Fibroblast of lung (primary cell): ENCODE data around the gene FOXL3. TPM values are rescaled to one million over a fixed set of nuclear protein-coding genes. Genes with fewer than 3 reads are reported as not detected.

Experiments
- DNase-seq, 2 donors: peaks; one replicate each; pipeline versions ENCODE4 v3.0.0 to v3.0.0-alpha.2; 2010; ENCODE audit warnings: low read depth in 2 of 2
- H2AFZ ChIP-seq: 2 replicates; pipeline ENCODE4 v1.5.1; 2012; ENCODE audit warnings: low read length, control low read depth, inconsistent platforms
- H3K27ac ChIP-seq: 2 replicates; pipeline ENCODE4 v1.5.1; 2011; ENCODE audit warnings: low read length, control low read depth; ENCODE audit not compliant: insufficient read depth
- H3K27me3 ChIP-seq: 2 replicates; pipeline ENCODE4 v1.5.1; 2011; ENCODE audit warnings: mild to moderate bottlenecking, low read length; ENCODE audit not compliant: control insufficient read depth, insufficient read depth
- H3K36me3 ChIP-seq: 2 replicates; pipeline ENCODE4 v1.5.1; 2011; ENCODE audit warnings: low read length; ENCODE audit not compliant: control insufficient read depth, insufficient read depth
- H3K4me1 ChIP-seq: 2 replicates; pipeline ENCODE4 v1.5.1; 2011; ENCODE audit warnings: low read length; ENCODE audit not compliant: control insufficient read depth, insufficient read depth; ENCODE audit errors: extremely low read depth
- H3K4me2 ChIP-seq: 2 replicates; pipeline ENCODE4 v1.5.1; 2011; ENCODE audit warnings: low read length, control low read depth; ENCODE audit not compliant: insufficient read depth; ENCODE audit errors: extremely low read depth
- H3K4me3 ChIP-seq, 4 experiments: fragments of 200-600 bp in 1 of 4; sonication (generic) in 1 of 4; replicated peaks in 1 of 4; 2 replicates each; pipeline ENCODE4 v1.5.1; 2011 to 2016; ENCODE audit warnings: low read length in 4 of 4, low read depth in 3 of 4, mild to moderate bottlenecking in 3 of 4, control low read depth in 2 of 4, inconsistent platforms in 1 of 4, mixed read lengths in 1 of 4; ENCODE audit not compliant: insufficient read depth in 1 of 4; ENCODE audit errors: control extremely low read depth in 1 of 4
- H3K79me2 ChIP-seq: 2 replicates; pipeline ENCODE4 v1.5.1; 2012; ENCODE audit warnings: mild to moderate bottlenecking, low read length, inconsistent platforms; ENCODE audit not compliant: control insufficient read depth, insufficient read depth
- H3K9ac ChIP-seq: 2 replicates; pipeline ENCODE4 v1.5.1; 2011; ENCODE audit warnings: mild to moderate bottlenecking, low read length, control low read depth; ENCODE audit not compliant: insufficient read depth
- H3K9me3 ChIP-seq: 2 replicates; pipeline ENCODE4 v1.5.1; 2012; ENCODE audit warnings: low read depth, low read length; ENCODE audit not compliant: control insufficient read depth, insufficient read depth
- H4K20me1 ChIP-seq: 2 replicates; pipeline ENCODE4 v1.5.1; 2011; ENCODE audit warnings: low read length; ENCODE audit not compliant: control insufficient read depth, insufficient read depth; ENCODE audit errors: extremely low read depth
- CTCF ChIP-seq, 2 donors: IDR thresholded peaks in 1 of 2; conservative IDR thresholded peaks in 1 of 2; 1 replicate in 1 of 2; 2 replicates in 1 of 2; pipeline ENCODE4 v1.5.1; 2011 to 2012; ENCODE audit warnings: low read length in 2 of 2, control low read depth in 1 of 2, inconsistent platforms in 1 of 2, low read depth in 1 of 2, mild to moderate bottlenecking in 1 of 2
- EZH2 ChIP-seq: IDR thresholded peaks from 2 replicates; pipeline ENCODE4 v1.5.1; 2012; ENCODE audit warnings: low read length, control low read depth, mild to moderate bottlenecking; ENCODE audit errors: missing control alignments
- polyA plus RNA-seq, 2 donors: library from polyadenylated mRNA; depleted of rRNA in 1 of 2; stranded (reverse) in 1 of 2; unstranded in 1 of 2; fragments of >200 nt; gene quantifications; 2 replicates each; pipeline ENCODE4 v1.2.1, GENCODE V29; 2011 to 2012; ENCODE audit warnings: missing spikeins in 1 of 2
- total RNA-seq: library from RNA; depleted of rRNA; stranded (reverse); fragments of >200 nt; gene quantifications from 2 replicates; pipeline ENCODE4 v1.2.1, GENCODE V29; 2014

The FOXL3 gene
- total and polyA plus RNA-seq, 2 donors (not counting 1 experiment from before 2014, with no cell fraction given), result not detected

DNA sequence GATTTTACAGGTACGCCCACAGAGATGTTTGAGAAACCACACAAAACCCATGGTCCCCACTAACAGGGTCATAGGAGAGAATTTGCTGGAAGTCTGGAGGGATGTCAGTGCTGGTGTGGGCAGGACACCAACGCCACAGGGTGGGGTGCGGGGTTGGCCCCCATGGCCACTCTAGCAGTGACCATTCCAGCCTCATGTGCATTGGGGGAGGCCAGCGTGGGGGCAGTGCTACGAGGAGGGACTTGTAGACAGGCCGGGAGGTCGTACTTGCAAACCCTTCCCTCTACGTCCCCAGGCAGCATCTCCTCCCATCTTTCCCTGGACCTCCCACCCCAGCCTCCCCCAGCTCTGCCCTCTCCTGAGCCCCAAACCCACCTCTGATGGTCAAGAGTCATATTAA is 34.0 kb downstream of the FOXL3 start:
- Histone ChIP-seq H3K79me2 (no peaks in the 10 kb centered on the region), H3K9me3 (no peaks in the 10 kb centered on the region), H3K4me2 (no peak overlapping the region), H3K9ac (no peak overlapping the region), H3K4me3 (no peak overlapping the region), H4K20me1 (no peaks in the 10 kb centered on the region), H3K36me3 (no peaks in the 10 kb centered on the region), H3K27me3 (peaks cover 5% of the 10 kb centered on the region), H3K4me1 (no peaks in the 10 kb centered on the region), H3K27ac (no peak overlapping the region), H2AFZ (no peak overlapping the region)
- TF ChIP-seq EZH2 (no peak), CTCF (conservative IDR thresholded peaks at IDR 0.05 in 1 of 2, IDR thresholded peaks at IDR 0.05 in 1 of 2; ENCODE audit: low read depth in 1 of 2, low read length in 2 of 2) (no peak)
- DNase-seq, result no peak

DNA sequence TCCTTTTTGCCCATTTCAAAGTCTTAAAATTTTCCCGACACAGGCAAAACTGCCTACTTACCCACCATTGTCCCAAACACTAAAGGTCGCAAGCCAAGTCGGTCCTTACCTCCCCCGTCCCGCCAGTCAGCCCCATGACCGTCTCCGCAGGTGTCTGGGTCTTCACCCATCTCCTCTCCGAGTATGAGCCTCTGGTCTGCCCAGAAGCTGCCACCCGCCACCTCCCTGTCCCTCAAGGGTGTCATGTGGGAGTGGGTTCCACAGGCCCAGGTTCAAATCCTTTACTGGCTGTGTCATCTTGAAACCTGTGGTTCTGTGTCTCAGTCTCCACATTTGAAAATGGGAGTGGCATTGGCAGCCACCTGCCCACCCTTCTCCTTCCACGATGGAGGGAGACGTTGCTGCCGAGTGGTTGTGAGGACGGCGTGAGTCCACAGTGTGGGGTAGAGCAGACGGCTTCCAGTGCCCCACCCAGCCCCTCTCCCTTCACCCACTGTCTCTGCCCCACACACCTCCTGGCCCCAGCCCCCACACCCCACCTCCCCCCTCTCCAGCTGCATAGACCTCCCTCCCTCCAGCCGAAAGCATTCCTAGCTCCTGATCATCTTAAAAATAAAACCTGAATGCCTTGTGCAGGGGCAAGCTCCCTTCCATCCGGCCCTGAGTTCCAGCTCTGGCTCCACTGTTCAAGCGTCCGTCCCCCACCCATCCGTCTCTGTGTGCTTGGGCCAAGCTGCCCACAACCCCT is 35.3 kb downstream of the FOXL3 start:
- no peaks in the 10 kb centered on the region for H4K20me1 ChIP-seq
- no peaks in the 10 kb centered on the region for H3K4me1 ChIP-seq
- no peak overlapping the region for H3K27ac ChIP-seq
- DNase-seq, result no peak
- no peaks in the 10 kb centered on the region for H3K9me3 ChIP-seq
- no peak overlapping the region for H3K9ac ChIP-seq
- TF ChIP-seq EZH2 (no peak), CTCF (conservative IDR thresholded peaks at IDR 0.05 in 1 of 2, IDR thresholded peaks at IDR 0.05 in 1 of 2; ENCODE audit: low read depth in 1 of 2, low read length in 2 of 2) (no peak)
- no peaks in the 10 kb centered on the region for H3K79me2 ChIP-seq
- no peak overlapping the region for H2AFZ ChIP-seq
- H3K4me2 ChIP-seq, result no peak overlapping the region
- no peak overlapping the region for H3K4me3 ChIP-seq
- no peaks in the 10 kb centered on the region for H3K36me3 ChIP-seq
- H3K27me3 ChIP-seq, result peaks cover 4% of the 10 kb centered on the region

DNA sequence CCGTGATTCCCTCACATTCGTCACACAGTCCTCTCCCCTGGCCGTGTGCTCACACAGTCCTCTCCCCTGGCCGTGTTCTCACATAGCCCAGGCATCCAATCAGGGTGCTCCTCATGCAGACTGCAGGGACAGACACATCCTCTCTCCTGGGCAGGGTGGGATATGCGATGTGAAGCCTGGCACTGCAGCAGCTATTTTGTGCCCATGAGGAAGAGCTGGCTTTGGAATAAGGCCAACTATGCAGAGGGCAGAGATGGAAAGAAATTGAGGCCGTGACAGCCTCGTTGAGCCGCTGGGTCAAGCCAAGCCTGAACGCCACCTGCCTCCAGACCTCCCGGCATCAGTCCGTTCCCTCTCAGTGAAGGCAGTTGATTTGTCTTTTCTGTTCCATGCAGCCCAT is 35.8 kb downstream of the FOXL3 start:
- Histone ChIP-seq H3K27me3 (peaks cover 2% of the 10 kb centered on the region), H3K4me2 (no peak overlapping the region), H3K4me3 (no peak overlapping the region), H4K20me1 (no peaks in the 10 kb centered on the region), H3K4me1 (no peaks in the 10 kb centered on the region), H3K36me3 (no peaks in the 10 kb centered on the region), H3K9ac (no peak overlapping the region), H3K27ac (no peak overlapping the region), H3K9me3 (no peaks in the 10 kb centered on the region), H3K79me2 (no peaks in the 10 kb centered on the region), H2AFZ (no peak overlapping the region)
- TF ChIP-seq EZH2, result no peak
- TF ChIP-seq CTCF (conservative IDR thresholded peaks at IDR 0.05 in 1 of 2, IDR thresholded peaks at IDR 0.05 in 1 of 2; ENCODE audit: low read depth in 1 of 2, low read length in 2 of 2), result no peak
- no peak for DNase-seq
